IMR-90 (cell line): ENCODE measurements around the gene RUNDC1. TPM values are rescaled to one million over a fixed set of nuclear protein-coding genes. Genes with fewer than 3 reads are reported as not detected.

ENCODE experiments used
- ATAC-seq: fragments of 200-7000 bp; cut with Tn5 transposase; 2 replicates; pipeline ENCODE4 v1.9.1; 2020; ENCODE audit warnings: low read depth, mild to moderate bottlenecking, moderate library complexity
- BruUV-seq: library from RNA; stranded (reverse); fragments of 400-500 nt; replicated peaks from 2 replicates; lab custom pipeline; 2021; lab: Mats Ljungman, UMichigan
- CTCF ChIA-PET: fragments of 300-600 bp; formaldehyde crosslinking; extraction: SDS; loops from one replicate; lab custom pipeline; 2021; ENCODE audit warnings: antibody characterized with exemption; lab: Yijun Ruan, JAX
- POLR2A ChIA-PET: fragments of 300-600 bp; sonication (Branson Sonifier 250); formaldehyde crosslinking; loops from one replicate; lab custom pipeline; 2022; ENCODE audit warnings: antibody characterized with exemption; ENCODE audit not compliant: unreplicated experiment; lab: Charles Lee
- DNase-seq: peaks from one replicate; pipeline ENCODE4 v3.0.0; 2013
- H2AFZ ChIP-seq: replicated peaks from 2 replicates; pipeline ENCODE3; 2013; ENCODE audit warnings: low read length, mild to moderate bottlenecking; ENCODE audit not compliant: poor library complexity
- H2AK5ac ChIP-seq: 2 replicates; pipeline ENCODE4 v1.6.1; 2013; ENCODE audit warnings: low read depth, low read length, inconsistent platforms
- H2AK9ac ChIP-seq: replicated peaks from 2 replicates; pipeline ENCODE3; 2013; ENCODE audit warnings: mild to moderate bottlenecking, low read depth, low read length, moderate library complexity; ENCODE audit not compliant: poor library complexity
- H2BK120ac ChIP-seq: 2 replicates; pipeline ENCODE4 v1.6.1; 2013; ENCODE audit warnings: low read depth, low read length, inconsistent platforms
- H2BK15ac ChIP-seq: 3 replicates; pipeline ENCODE4 v1.6.1; 2013; ENCODE audit warnings: low read depth, low read length, inconsistent platforms
- H2BK20ac ChIP-seq: 2 replicates; pipeline ENCODE4 v1.6.1; 2013; ENCODE audit warnings: low read depth, mild to moderate bottlenecking, inconsistent platforms, low read length, moderate library complexity
- H2BK5ac ChIP-seq: 2 replicates; pipeline ENCODE4 v1.6.1; 2013; ENCODE audit warnings: mild to moderate bottlenecking, low read depth, low read length, inconsistent platforms; ENCODE audit not compliant: poor library complexity, severe bottlenecking
- H3K14ac ChIP-seq: replicated peaks from 2 replicates; pipeline ENCODE4 v1.6.1; 2013; ENCODE audit warnings: low read depth, low read length, inconsistent platforms
- H3K18ac ChIP-seq: 2 replicates; pipeline ENCODE4 v1.6.1; 2013; ENCODE audit warnings: low read depth, low read length, control low read depth
- H3K23ac ChIP-seq: 2 replicates; pipeline ENCODE4 v1.6.1; 2013; ENCODE audit warnings: low read depth, low read length, inconsistent platforms
- H3K27ac ChIP-seq: 2 replicates; pipeline ENCODE4 v1.5.1; 2013; ENCODE audit warnings: mild to moderate bottlenecking, control low read depth, low read length; ENCODE audit not compliant: insufficient read depth
- H3K27me3 ChIP-seq: 2 replicates; pipeline ENCODE4 v1.6.1; 2013; ENCODE audit warnings: low read length; ENCODE audit not compliant: control insufficient read depth, insufficient read depth
- H3K36me3 ChIP-seq: 2 replicates; pipeline ENCODE4 v1.6.1; 2013; ENCODE audit warnings: low read length, mixed read lengths; ENCODE audit not compliant: control insufficient read depth, insufficient read depth
- H3K4ac ChIP-seq: 2 replicates; pipeline ENCODE4 v1.6.1; 2013; ENCODE audit warnings: low read depth, low read length, inconsistent platforms
- H3K4me1 ChIP-seq: 2 replicates; pipeline ENCODE4 v1.6.1; 2013; ENCODE audit warnings: low read length, mixed read lengths; ENCODE audit not compliant: control insufficient read depth, insufficient read depth
- H3K4me2 ChIP-seq: 2 replicates; pipeline ENCODE4 v1.6.1; 2013; ENCODE audit warnings: low read depth, mild to moderate bottlenecking, control low read depth, low read length, moderate library complexity
- H3K4me3 ChIP-seq: 2 replicates; pipeline ENCODE4 v1.5.1; 2013; ENCODE audit warnings: low read depth, mild to moderate bottlenecking, control low read depth, low read length, moderate library complexity; ENCODE audit not compliant: insufficient read depth
- H3K56ac ChIP-seq: 2 replicates; pipeline ENCODE4 v1.6.1; 2013; ENCODE audit warnings: low read length, inconsistent platforms; ENCODE audit not compliant: insufficient read depth; ENCODE audit errors: extremely low read depth
- H3K79me1 ChIP-seq, 2 experiments: 2 replicates each; pipeline ENCODE4 v1.6.1; 2013; ENCODE audit warnings: low read length in 2 of 2, inconsistent platforms in 1 of 2, low read depth in 1 of 2
- H3K9ac ChIP-seq: 2 replicates; pipeline ENCODE4 v1.6.1; 2013; ENCODE audit warnings: low read depth, low read length, control low read depth
- H3K9me1 ChIP-seq: 2 replicates; pipeline ENCODE4 v1.6.1; 2013; ENCODE audit warnings: low read length, inconsistent platforms; ENCODE audit not compliant: insufficient read depth
- H3K9me3 ChIP-seq: 2 replicates; pipeline ENCODE4 v1.6.1; 2013; ENCODE audit warnings: low read length; ENCODE audit not compliant: control insufficient read depth, insufficient read depth
- H4K20me1 ChIP-seq: 2 replicates; pipeline ENCODE4 v1.6.1; 2013; ENCODE audit warnings: low read length, inconsistent platforms; ENCODE audit not compliant: insufficient read depth
- H4K5ac ChIP-seq: 2 replicates; pipeline ENCODE4 v1.6.1; 2013; ENCODE audit warnings: mild to moderate bottlenecking, low read depth, low read length, control low read depth
- H4K8ac ChIP-seq, 2 experiments: 2 replicates each; pipeline ENCODE4 v1.6.1; 2013; ENCODE audit warnings: low read depth in 2 of 2, low read length in 2 of 2, control low read depth in 1 of 2, inconsistent platforms in 1 of 2
- H4K91ac ChIP-seq: 2 replicates; pipeline ENCODE4 v1.6.1; 2013; ENCODE audit warnings: low read depth, low read length, inconsistent platforms; ENCODE audit not compliant: insufficient read depth
- BHLHE40 ChIP-seq: fragments of 150-350 bp; IDR thresholded peaks from 2 replicates; pipeline ENCODE4 v1.6.1; 2016; ENCODE audit warnings: mild to moderate bottlenecking, low read depth, low read length
- CEBPB ChIP-seq: IDR thresholded peaks from 2 replicates; pipeline ENCODE4 v1.6.1; 2012; ENCODE audit warnings: low read depth, low read length, improper control_type of control experiment
- CHD1 ChIP-seq: IDR thresholded peaks from 2 replicates; pipeline ENCODE4 v1.6.1; 2012; ENCODE audit warnings: low read depth, low read length, improper control_type of control experiment
- CTCF ChIP-seq: conservative IDR thresholded peaks from 2 replicates; pipeline ENCODE4 v1.5.1; 2012; ENCODE audit warnings: mild to moderate bottlenecking, low read depth, low read length, improper control_type of control experiment
- ELK1 ChIP-seq: fragments of 150-350 bp; IDR thresholded peaks from 2 replicates; pipeline ENCODE4 v1.6.1; 2016; ENCODE audit warnings: low read depth, mild to moderate bottlenecking, low read length, moderate library complexity, borderline replicate concordance
- MAFK ChIP-seq: IDR thresholded peaks from 2 replicates; pipeline ENCODE4 v1.6.1; 2012; ENCODE audit warnings: low read depth, low read length, improper control_type of control experiment
- MXI1 ChIP-seq: IDR thresholded peaks from 2 replicates; pipeline ENCODE4 v1.6.1; 2012; ENCODE audit warnings: low read depth, mild to moderate bottlenecking, low read length, moderate library complexity, borderline replicate concordance
- POLR2A ChIP-seq: IDR thresholded peaks from 2 replicates; pipeline ENCODE4 v1.6.1; 2012; ENCODE audit warnings: mild to moderate bottlenecking, low read depth, low read length
- RAD21 ChIP-seq: IDR thresholded peaks from 2 replicates; pipeline ENCODE4 v1.6.1; 2012; ENCODE audit warnings: low read length, improper control_type of control experiment
- SMC3 ChIP-seq: fragments of 150-350 bp; IDR thresholded peaks from 2 replicates; pipeline ENCODE4 v1.6.1; 2016; ENCODE audit warnings: low read depth, mild to moderate bottlenecking, antibody characterized with exemption, low read length, moderate library complexity
- USF2 ChIP-seq: fragments of 150-350 bp; IDR thresholded peaks from 2 replicates; pipeline ENCODE4 v1.6.1; 2017; ENCODE audit warnings: mild to moderate bottlenecking, antibody characterized with exemption, low read length, low read depth
- WGBS, 2 experiments: methylation state at CpG; one replicate each; pipeline versions ENCODE4 v1.1.5 to v1.1.7; 2013; ENCODE audit warnings: missing lambda C conversion rate in 2 of 2; ENCODE audit not compliant: insufficient read length in 1 of 2; ENCODE audit errors: extremely low coverage in 2 of 2; 5-methylcytosine and 5-hydroxymethylcytosine counted together
- dilution Hi-C: fragments of 300-500 bp; cut with HindIII; formaldehyde crosslinking; loops from one replicate; pipeline ENCODE4 v1.14.3; 2018; ENCODE audit warnings: low sequenced_read_pairs; ENCODE audit not compliant: unreplicated experiment
- in situ Hi-C: fragments of 300-500 bp; cut with MboI; formaldehyde crosslinking; loops from 3 replicates; pipeline ENCODE4 v1.14.3; 2019; ENCODE audit warnings: low sequenced_read_pairs, inconsistent platforms, mixed read lengths
- intact Hi-C: fragments of 100-400 bp; cut with micrococcal nuclease; formaldehyde crosslinking; loops from 2 replicates; pipeline ENCODE4 v1.10.0; 2022
- polyA plus RNA-seq, 3 experiments: library from polyadenylated mRNA; depleted of rRNA; stranded (reverse); fragments of >200 nt; gene quantifications; 2 replicates each; pipeline ENCODE4 v1.2.3, GENCODE V29; 2012; ENCODE audit warnings: low replicate concordance in 1 of 3
- total RNA-seq: library from RNA; depleted of rRNA; stranded (reverse); fragments of >200 nt; gene quantifications from 2 replicates; pipeline ENCODE4 v1.2.3, GENCODE V29; 2012

RUNDC1 gene
- total and polyA plus RNA-seq, 2 of the 4 experiments (the other 2 are of a cell fraction), result 7.0 to 7.9 TPM

GRCh38 chr17:43013296-43013695 is 32.9 kb downstream of the RUNDC1 start:
- Histone ChIP-seq H3K27me3 (no peaks in the 10 kb centered on the region), H3K4me3 (no peak overlapping the region), H2AK9ac (no peak overlapping the region), H2AFZ (no peak overlapping the region), H3K18ac (no peak overlapping the region), H4K5ac (no peak overlapping the region), H2BK20ac (no peak overlapping the region), H4K20me1 (peaks cover 16% of the 10 kb centered on the region; the same call in 1 of the 2 replicates), H3K56ac (no peak overlapping the region), H2BK15ac (no peak overlapping the region), H2AK5ac (no peak overlapping the region), H4K8ac (no peak overlapping the region), H3K27ac (no peak overlapping the region), H3K36me3 (peaks cover 49% of the 10 kb centered on the region), H3K9me3 (no peaks in the 10 kb centered on the region), H3K79me1 (peaks cover 2 to 31% of the 10 kb centered on the region in 2 experiments; a peak in 3 of 4 replicates), H3K9me1 (peaks cover 17% of the 10 kb centered on the region), H3K4ac (no peak overlapping the region), H2BK5ac (no peak overlapping the region), H4K91ac (no peak overlapping the region), H3K9ac (no peak overlapping the region), H3K14ac (no peak overlapping the region), H2BK120ac (no peak overlapping the region), H3K4me2 (no peak overlapping the region), H3K23ac (no peak overlapping the region), H3K4me1 (no peaks in the 10 kb centered on the region)
- intact Hi-C loops, result no loop called here
- TF ChIP-seq SMC3 (no peak), CEBPB (no peak), CTCF (no peak), MAFK (no peak), POLR2A (no peak), ELK1 (no peak), CHD1 (no peak), MXI1 (no peak), RAD21 (no peak), USF2 (no peak), BHLHE40 (no peak)
- in situ Hi-C loops, result no loop called here
- 89% methylated on average over 3 of the region's 8 CpGs; no CpG with 5 or more reads in 1 of the 2 experiments for WGBS, 2 experiments
- POLR2A ChIA-PET, result no interaction called here
- DNase-seq, result no peak
- no peak for ATAC-seq
- dilution Hi-C loops, result no loop called here
- no TSS peak for BruUV-seq
- CTCF ChIA-PET, result no interaction called here
